Epithelial cell of proximal tubule (primary cell): Measurements from ENCODE around the gene MIS12. TPM values are rescaled to one million over a fixed set of nuclear protein-coding genes. Genes with fewer than 3 reads are reported as not detected.

Source experiments
- DNase-seq: peaks from one replicate; pipeline ENCODE4 v3.0.0-alpha.2; 2011; ENCODE audit warnings: low read depth
- H3K4me3 ChIP-seq: 2 replicates; pipeline ENCODE4 v1.5.1; 2011; ENCODE audit warnings: low read depth, mild to moderate bottlenecking, low read length
- total RNA-seq: library from RNA; depleted of rRNA; stranded (reverse); fragments of >200 nt; gene quantifications from 2 replicates; pipeline ENCODE4 v1.2.3, GENCODE V29; 2015
- TF ChIP-seq, protein P1 (sequence below): conservative IDR thresholded peaks from 2 replicates; pipeline ENCODE4 v1.5.1; 2012; ENCODE audit warnings: low read depth, mild to moderate bottlenecking, low read length

MIS12 gene
- total RNA-seq, 1 donor from 2014 or later, result 27.3 TPM

DNA sequence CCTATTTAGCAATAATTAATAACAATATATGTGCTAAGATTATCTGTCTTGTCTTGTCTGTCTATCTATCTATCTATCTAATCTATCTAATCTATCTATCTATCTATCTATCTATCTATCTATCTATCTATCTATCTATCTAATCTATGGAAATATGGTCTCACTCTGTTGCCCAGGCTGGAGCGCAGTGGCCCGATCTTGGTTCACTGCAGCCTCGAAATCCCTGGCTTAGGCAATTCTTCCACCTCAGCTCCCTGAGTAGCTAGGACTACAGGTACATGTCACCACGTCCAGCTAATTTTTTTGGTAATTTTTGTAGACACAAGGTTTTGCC is 44.7 kb downstream of the MIS12 start:
- TF ChIP-seq, protein P1, sequence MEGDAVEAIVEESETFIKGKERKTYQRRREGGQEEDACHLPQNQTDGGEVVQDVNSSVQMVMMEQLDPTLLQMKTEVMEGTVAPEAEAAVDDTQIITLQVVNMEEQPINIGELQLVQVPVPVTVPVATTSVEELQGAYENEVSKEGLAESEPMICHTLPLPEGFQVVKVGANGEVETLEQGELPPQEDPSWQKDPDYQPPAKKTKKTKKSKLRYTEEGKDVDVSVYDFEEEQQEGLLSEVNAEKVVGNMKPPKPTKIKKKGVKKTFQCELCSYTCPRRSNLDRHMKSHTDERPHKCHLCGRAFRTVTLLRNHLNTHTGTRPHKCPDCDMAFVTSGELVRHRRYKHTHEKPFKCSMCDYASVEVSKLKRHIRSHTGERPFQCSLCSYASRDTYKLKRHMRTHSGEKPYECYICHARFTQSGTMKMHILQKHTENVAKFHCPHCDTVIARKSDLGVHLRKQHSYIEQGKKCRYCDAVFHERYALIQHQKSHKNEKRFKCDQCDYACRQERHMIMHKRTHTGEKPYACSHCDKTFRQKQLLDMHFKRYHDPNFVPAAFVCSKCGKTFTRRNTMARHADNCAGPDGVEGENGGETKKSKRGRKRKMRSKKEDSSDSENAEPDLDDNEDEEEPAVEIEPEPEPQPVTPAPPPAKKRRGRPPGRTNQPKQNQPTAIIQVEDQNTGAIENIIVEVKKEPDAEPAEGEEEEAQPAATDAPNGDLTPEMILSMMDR, result no peak
- DNase-seq, result no peak

DNA sequence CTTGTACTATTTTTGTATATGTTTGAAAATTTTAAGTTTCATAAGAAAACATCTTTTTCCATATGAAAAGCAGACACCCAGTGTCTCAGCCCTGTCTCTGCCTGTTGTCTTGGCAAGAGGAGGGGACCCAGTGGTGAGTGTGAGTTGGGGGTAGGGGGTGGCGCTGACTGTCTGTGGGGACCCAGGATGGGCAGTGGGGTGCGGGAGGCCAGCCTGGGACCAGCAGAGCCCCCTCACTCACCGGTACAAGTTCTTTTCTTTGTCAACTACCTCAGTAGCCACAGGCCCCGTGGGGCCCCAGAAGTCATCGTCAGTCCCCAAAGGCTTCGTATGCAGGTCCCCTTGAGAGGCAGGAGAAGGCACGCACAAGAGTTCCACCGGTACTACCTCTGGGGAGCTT is 46.2 kb downstream of the MIS12 start:
- DNase-seq, result no peak
- H3K4me3 ChIP-seq, result no peak overlapping the region
- TF ChIP-seq, protein P1, result no peak

More for the DNA sequence above, 44.7 kb downstream of the MIS12 start:
- H3K4me3 ChIP-seq, result no peak overlapping the region

DNA sequence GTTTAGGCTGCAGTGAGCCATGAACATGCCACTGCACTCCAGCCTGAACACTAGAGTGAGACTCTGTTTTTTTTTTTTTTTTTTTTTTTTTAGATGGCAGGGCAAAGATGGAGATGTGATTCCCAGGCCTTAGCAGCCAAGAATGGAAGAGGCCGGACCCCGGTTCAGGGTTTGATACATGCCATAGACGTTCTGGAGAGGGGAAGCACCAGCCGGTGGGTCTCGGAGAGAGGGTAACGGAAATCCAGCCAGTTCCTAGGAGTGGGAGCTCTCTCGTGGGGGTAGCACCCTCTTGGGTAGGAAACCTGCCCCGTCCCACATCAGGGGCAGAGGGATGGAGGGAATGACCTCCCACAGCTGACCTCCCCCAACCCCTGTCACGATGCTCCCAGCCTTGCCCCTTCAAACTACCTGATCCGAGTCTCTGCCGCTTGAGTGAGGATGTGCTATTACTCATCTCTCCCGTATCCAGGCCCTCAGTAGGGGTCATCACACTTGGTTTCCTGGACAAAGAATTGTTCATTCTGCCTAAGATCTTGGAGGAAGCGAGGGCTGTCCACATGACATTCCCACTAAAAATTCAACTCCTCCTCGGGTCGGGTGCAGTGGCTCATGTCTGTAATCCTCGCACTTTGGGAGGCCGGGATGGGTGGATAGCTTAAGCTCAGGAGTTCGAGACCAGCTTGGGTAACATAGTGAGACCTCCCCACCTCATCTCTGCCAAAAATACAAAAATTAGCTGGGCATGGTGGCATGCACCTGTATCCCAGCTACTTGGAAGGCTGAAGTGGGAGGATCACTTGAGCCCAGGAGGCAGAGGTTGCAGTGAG is 47.3 kb downstream of the MIS12 start:
- TF ChIP-seq, protein P1, result no peak
- H3K4me3 ChIP-seq, result no peak overlapping the region
- peak; percentile 68 for DNase-seq

DNA sequence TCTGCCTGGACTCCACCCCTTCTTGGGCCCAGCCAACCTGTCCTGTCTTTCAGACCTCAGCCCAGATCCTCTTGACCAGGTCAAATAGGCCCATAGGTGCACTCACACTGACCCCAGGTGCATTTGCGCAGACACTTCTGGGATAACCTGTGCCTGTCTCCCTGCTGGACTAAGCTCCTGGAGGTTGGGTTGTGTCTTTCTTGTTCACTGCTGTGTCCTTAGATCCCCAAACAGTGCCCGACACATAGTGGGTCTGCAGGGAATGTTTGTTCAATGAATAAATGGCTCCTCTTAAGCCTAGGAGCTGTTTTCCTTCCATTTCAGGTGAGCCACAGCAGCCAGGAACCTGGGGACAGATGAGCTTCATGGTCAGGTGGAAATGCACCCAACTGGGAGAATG is 49.1 kb downstream of the MIS12 start:
- TF ChIP-seq, protein P1, result no peak
- DNase-seq, result no peak
- H3K4me3 ChIP-seq, result no peak overlapping the region

DNA sequence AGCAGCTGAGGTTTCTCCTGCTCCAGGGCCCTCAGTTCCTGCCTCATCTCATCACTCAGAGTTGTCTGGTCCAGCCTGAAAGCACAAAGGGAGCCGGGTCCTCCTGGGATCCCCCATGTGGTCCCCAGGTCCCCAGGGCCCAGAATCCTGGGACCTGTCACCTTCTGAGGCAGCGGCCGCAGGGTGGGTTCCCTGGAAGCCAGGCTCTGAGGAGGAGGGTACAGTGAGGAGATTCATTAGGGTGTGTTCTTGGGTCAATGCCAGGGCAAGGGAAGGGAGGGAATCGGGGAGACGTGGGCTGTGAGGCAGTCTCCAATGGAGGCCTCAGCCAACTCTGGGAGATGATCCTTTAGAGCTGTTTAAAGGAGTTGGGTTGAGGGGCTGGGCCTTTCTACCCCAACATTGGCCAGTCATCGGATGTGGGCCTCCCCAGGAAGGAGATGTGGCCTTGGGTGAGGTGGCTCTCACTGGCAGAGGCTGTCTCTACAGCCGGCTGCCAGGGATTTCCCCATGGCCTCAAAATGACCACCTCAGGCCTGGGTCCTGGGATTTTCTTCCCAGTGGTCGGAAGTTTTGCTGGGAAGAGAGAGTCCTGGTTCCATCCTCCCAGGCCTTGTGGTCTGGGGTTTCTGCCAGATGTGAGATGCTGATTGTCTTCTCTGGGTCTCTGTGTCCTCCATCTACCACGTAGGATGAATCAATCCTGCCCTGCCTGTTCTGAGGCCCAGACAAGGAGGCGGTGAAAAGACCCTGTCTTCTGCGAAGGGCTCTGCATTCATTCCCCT is 50.7 kb downstream of the MIS12 start:
- TF ChIP-seq, protein P1, result no peak
- H3K4me3 ChIP-seq, result no peak overlapping the region
- DNase-seq, result no peak

DNA sequence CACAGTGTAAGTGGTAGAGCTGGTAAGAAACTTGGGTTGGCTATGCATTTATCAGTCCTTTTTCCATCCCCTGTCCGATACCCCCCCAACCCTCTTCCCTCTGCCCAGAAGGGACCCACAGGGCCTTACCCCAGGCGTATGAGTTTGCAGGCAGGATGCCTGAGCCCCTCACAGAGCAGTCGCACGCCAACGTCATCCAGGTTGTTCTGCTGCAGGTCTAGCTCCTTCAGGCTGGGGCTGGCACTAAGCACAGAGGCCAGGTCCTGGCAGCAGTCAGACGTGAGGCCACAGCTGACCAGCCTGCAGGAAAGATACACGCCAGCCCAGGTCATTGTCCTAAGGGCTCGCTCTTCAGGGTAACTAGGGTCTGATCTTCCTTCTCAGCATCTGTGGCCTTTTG is 52.9 kb downstream of the MIS12 start:
- no peak for DNase-seq
- TF ChIP-seq, protein P1, result no peak
- H3K4me3 ChIP-seq, result no peak overlapping the region
